ENCODE results near the gene CPPED1. TPM values are rescaled to one million over a fixed set of nuclear protein-coding genes. Genes with fewer than 3 reads are reported as not detected.

CPPED1 gene
- total RNA-seq, 1 donor from 2014 or later, result 17.8 TPM

- H3K4me1 Mint-ChIP-seq (ENCODE audit: unreplicated experiment), result peaks cover 10% of the 10 kb centered on the region
- no peak for DNase-seq (ENCODE audit: extremely low spot score, unreplicated experiment)
- no peak overlapping the region for H3K27ac Mint-ChIP-seq (ENCODE audit: unreplicated experiment)
- TF ChIP-seq CTCF (IDR thresholded peaks at IDR 0.05), result no peak
- no peaks in the 10 kb centered on the region for H3K27me3 Mint-ChIP-seq (ENCODE audit: unreplicated experiment)
- peaks cover 5% of the 10 kb centered on the region for H3K36me3 Mint-ChIP-seq (ENCODE audit: unreplicated experiment)
- H3K4me3 Mint-ChIP-seq (ENCODE audit: unreplicated experiment), result no peak overlapping the region
- H3K9me3 Mint-ChIP-seq (ENCODE audit: unreplicated experiment), result peaks cover 9% of the 10 kb centered on the region
Observed at GRCh38 chr16:12716658-12717057, 87.0 kb downstream of the CPPED1 start.

- no peak for DNase-seq (ENCODE audit: extremely low spot score, unreplicated experiment)
- Mint-ChIP-seq H3K9me3 (ENCODE audit: unreplicated experiment) (peaks cover 9% of the 10 kb centered on the region), H3K27me3 (ENCODE audit: unreplicated experiment) (no peaks in the 10 kb centered on the region), H3K36me3 (ENCODE audit: unreplicated experiment) (peaks cover 3% of the 10 kb centered on the region), H3K27ac (ENCODE audit: unreplicated experiment) (no peak overlapping the region), H3K4me1 (ENCODE audit: unreplicated experiment) (no peaks in the 10 kb centered on the region), H3K4me3 (ENCODE audit: unreplicated experiment) (no peak overlapping the region)
- no peak for TF ChIP-seq CTCF (IDR thresholded peaks at IDR 0.05)
Observed at GRCh38 chr16:12709807-12710206, 93.9 kb downstream of the CPPED1 start.

GRCh38 chr16:12708266-12708665, 95.4 kb downstream of the CPPED1 start:
- H3K4me1 Mint-ChIP-seq (ENCODE audit: unreplicated experiment), result peaks cover 2% of the 10 kb centered on the region
- TF ChIP-seq CTCF (IDR thresholded peaks at IDR 0.05), result no peak
- H3K27ac Mint-ChIP-seq (ENCODE audit: unreplicated experiment), result no peak overlapping the region
- peaks cover 6% of the 10 kb centered on the region for H3K36me3 Mint-ChIP-seq (ENCODE audit: unreplicated experiment)
- H3K27me3 Mint-ChIP-seq (ENCODE audit: unreplicated experiment), result no peaks in the 10 kb centered on the region
- no peak for DNase-seq (ENCODE audit: extremely low spot score, unreplicated experiment)
- peaks cover 4% of the 10 kb centered on the region for H3K9me3 Mint-ChIP-seq (ENCODE audit: unreplicated experiment)
- H3K4me3 Mint-ChIP-seq (ENCODE audit: unreplicated experiment), result no peak overlapping the region

GRCh38 chr16:12706628-12707027, 97.1 kb downstream of the CPPED1 start:
- Mint-ChIP-seq H3K27me3 (ENCODE audit: unreplicated experiment) (no peaks in the 10 kb centered on the region), H3K36me3 (ENCODE audit: unreplicated experiment) (peaks cover 14% of the 10 kb centered on the region), H3K4me3 (ENCODE audit: unreplicated experiment) (no peak overlapping the region), H3K27ac (ENCODE audit: unreplicated experiment) (no peak overlapping the region), H3K4me1 (ENCODE audit: unreplicated experiment) (peaks cover 2% of the 10 kb centered on the region), H3K9me3 (ENCODE audit: unreplicated experiment) (peaks cover 4% of the 10 kb centered on the region)
- DNase-seq (ENCODE audit: extremely low spot score, unreplicated experiment), result no peak
- no peak for TF ChIP-seq CTCF (IDR thresholded peaks at IDR 0.05)

- Mint-ChIP-seq H3K9me3 (ENCODE audit: unreplicated experiment) (no peaks in the 10 kb centered on the region), H3K27ac (ENCODE audit: unreplicated experiment) (no peak overlapping the region), H3K36me3 (ENCODE audit: unreplicated experiment) (peaks cover 11% of the 10 kb centered on the region), H3K4me1 (ENCODE audit: unreplicated experiment) (peaks cover 2% of the 10 kb centered on the region), H3K27me3 (ENCODE audit: unreplicated experiment) (no peaks in the 10 kb centered on the region), H3K4me3 (ENCODE audit: unreplicated experiment) (no peak overlapping the region)
- no peak for DNase-seq (ENCODE audit: extremely low spot score, unreplicated experiment)
- no peak for TF ChIP-seq CTCF (IDR thresholded peaks at IDR 0.05)
Observed at GRCh38 chr16:12704492-12705111, 99.1 kb downstream of the CPPED1 start.

All from osteocyte (in vitro differentiated cells).